Ovary (tissue), 3 donors: ENCODE data around the gene GADD45A.

ENCODE experiments used
- CTCF ChIP-seq, 3 donors: fragments of 450-650 bp in 2 of 3; fragments of 200-600 bp in 1 of 3; IDR thresholded peaks; one replicate each; pipeline versions ENCODE4 v1.5.1 to v1.8.0; 2016 to 2022; ENCODE audit warnings: antibody characterized with exemption in 3 of 3, mild to moderate bottlenecking in 1 of 3
- EP300 ChIP-seq: sonication (generic); formaldehyde crosslinking; IDR thresholded peaks from one replicate; pipeline ENCODE4 v1.6.1; 2017; ENCODE audit warnings: antibody characterized with exemption
- POLR2A ChIP-seq: fragments of 450-650 bp; IDR thresholded peaks from one replicate; pipeline ENCODE4 v1.6.1; 2017; ENCODE audit warnings: antibody characterized with exemption, mild to moderate bottlenecking, moderate library complexity
- donor health status: DM: no; HTN: no; CAD: no.

- TF ChIP-seq CTCF (IDR thresholded peaks at IDR 0.05), result no peak
- TF ChIP-seq POLR2A, result peak; percentile 13
- TF ChIP-seq EP300, result no peak
Measured at GRCh38 chr1:67686267-67687197, 1.5 kb downstream of the GADD45A start.
